GM12878 (cell line): ENCODE results near the gene SLC4A3. TPM values are rescaled to one million over a fixed set of nuclear protein-coding genes. Genes with fewer than 3 reads are reported as not detected.

Source experiments
- ATAC-seq: fragments of 200-7000 bp; cut with Tn5 transposase; 3 replicates; pipeline ENCODE4 v1.9.1; 2020; ENCODE audit warnings: mild to moderate bottlenecking, moderate library complexity
- BruUV-seq: library from RNA; stranded (reverse); fragments of 400-500 nt; replicated peaks from 2 replicates; lab custom pipeline; 2021; lab: Mats Ljungman, UMichigan
- CTCF ChIA-PET: fragments of 300-600 bp; sonication (Branson Sonifier 250); formaldehyde crosslinking; extraction: SDS; loops from one replicate; lab custom pipeline; 2021; ENCODE audit warnings: inconsistent platforms; lab: Yijun Ruan, JAX
- POLR2A ChIA-PET: fragments of 350-600 bp; formaldehyde crosslinking; extraction: SDS; loops from one replicate; lab custom pipeline; 2021; ENCODE audit warnings: inconsistent platforms; lab: Charles Lee
- RAD21 ChIA-PET: fragments of 300-600 bp; sonication (Branson Sonifier 250); formaldehyde crosslinking; loops from one replicate; lab custom pipeline; 2023; ENCODE audit warnings: antibody characterized with exemption; ENCODE audit not compliant: unreplicated experiment; lab: Charles Lee
- SMC1A ChIA-PET: fragments of 300-600 bp; sonication (Branson Sonifier 250); formaldehyde crosslinking; loops from one replicate; lab custom pipeline; 2023; ENCODE audit not compliant: unreplicated experiment, uncharacterized antibody; lab: Charles Lee
- DNase-seq: peaks from one replicate; pipeline ENCODE4 v3.0.0-alpha.2; 2011; ENCODE audit warnings: low read depth, low spot score
- FAIRE-seq: peaks from 3 replicates; lab custom pipeline; 2011; peaks lifted over from hg19 to GRCh38; lab: Jason Lieb, UNC
- H2AFZ ChIP-seq: 2 replicates; pipeline ENCODE4 v1.6.0; 2011; ENCODE audit warnings: low read depth, low read length, control low read depth; ENCODE audit not compliant: control insufficient read depth
- H3K27ac ChIP-seq: 2 replicates; pipeline ENCODE4 v1.5.1; 2011; ENCODE audit warnings: control low read depth; ENCODE audit not compliant: control insufficient read depth, insufficient read depth
- H3K27me3 ChIP-seq, 2 experiments: replicated peaks in 1 of 2; 2 replicates each; pipeline versions ENCODE4 v1.6.0 to v1.6.1; 2011; ENCODE audit warnings: low read length in 1 of 2; ENCODE audit not compliant: control insufficient read depth in 2 of 2, insufficient read depth in 2 of 2
- H3K36me3 ChIP-seq, 2 experiments: 2 replicates each; pipeline ENCODE4 v1.5.1; 2011; ENCODE audit warnings: low read length in 1 of 2; ENCODE audit not compliant: control insufficient read depth in 2 of 2, insufficient read depth in 2 of 2
- H3K4me1 ChIP-seq: 2 replicates; pipeline ENCODE4 v1.6.1; 2011; ENCODE audit warnings: mild to moderate bottlenecking, low read length, moderate library complexity, mixed read lengths; ENCODE audit not compliant: control insufficient read depth, insufficient read depth
- H3K4me2 ChIP-seq: 2 replicates; pipeline ENCODE4 v1.6.0; 2011; ENCODE audit warnings: control low read depth; ENCODE audit not compliant: control insufficient read depth, insufficient read depth
- H3K4me3 ChIP-seq: fragments of 200-600 bp; sonication (generic); 2 replicates; pipeline ENCODE4 v1.5.1; 2016
- H3K79me2 ChIP-seq: 2 replicates; pipeline ENCODE4 v1.6.0; 2011; ENCODE audit warnings: low read length; ENCODE audit not compliant: control insufficient read depth, insufficient read depth
- H3K9ac ChIP-seq: 2 replicates; pipeline ENCODE4 v1.8.0; 2011; ENCODE audit warnings: low read length, control low read depth, mixed read lengths; ENCODE audit not compliant: control insufficient read depth, insufficient read depth
- H3K9me3 ChIP-seq: replicated peaks from 3 replicates; pipeline ENCODE4 v1.5.1; 2011; ENCODE audit warnings: mild to moderate bottlenecking, low read length; ENCODE audit not compliant: control insufficient read depth, insufficient read depth
- H4K20me1 ChIP-seq: 2 replicates; pipeline ENCODE4 v1.6.0; 2011; ENCODE audit not compliant: control insufficient read depth, insufficient read depth
- CREM ChIP-seq: IDR thresholded peaks from 2 replicates; pipeline ENCODE4 v1.6.1; 2014; ENCODE audit warnings: antibody characterized with exemption, low read depth
- HDGF ChIP-seq: fragments of 450-650 bp; IDR thresholded peaks from 2 replicates; pipeline ENCODE4 v1.6.1; 2016; ENCODE audit warnings: antibody characterized with exemption
- NBN ChIP-seq: fragments of 450-650 bp; IDR thresholded peaks from 2 replicates; pipeline ENCODE4 v1.6.1; 2016
- NRF1 ChIP-seq: conservative IDR thresholded peaks from 2 replicates; pipeline ENCODE4 v1.6.1; 2011; ENCODE audit warnings: mild to moderate bottlenecking, low read depth, low read length, improper control_type of control experiment
- RB1 ChIP-seq: fragments of 450-650 bp; formaldehyde crosslinking; IDR thresholded peaks from 2 replicates; pipeline ENCODE4 v1.6.1; 2017; ENCODE audit warnings: mild to moderate bottlenecking, borderline replicate concordance
- RFX5 ChIP-seq: IDR thresholded peaks from 2 replicates; pipeline ENCODE4 v1.6.1; 2011; ENCODE audit warnings: low read depth, low read length, improper control_type of control experiment
- SIN3A ChIP-seq: IDR thresholded peaks from 2 replicates; pipeline ENCODE4 v1.6.1; 2012; ENCODE audit warnings: low read depth, low read length, improper control_type of control experiment
- SUZ12 ChIP-seq: fragments of 200-600 bp; sonication (generic); IDR thresholded peaks from one replicate; pipeline ENCODE4 v1.6.1; 2018; ENCODE audit warnings: antibody characterized with exemption, mild to moderate bottlenecking; ENCODE audit not compliant: unreplicated experiment
- ZNF217 ChIP-seq: fragments of 450-650 bp; IDR thresholded peaks from 2 replicates; pipeline ENCODE4 v1.6.1; 2017; ENCODE audit warnings: antibody characterized with exemption, mild to moderate bottlenecking
- WGBS: methylation state at CpG from one replicate; pipeline ENCODE4 v1.1.6; 2016; ENCODE audit warnings: low lambda C conversion rate; ENCODE audit not compliant: insufficient replicate concordance, insufficient coverage; ENCODE audit errors: missing lambda C conversion rate; 5-methylcytosine and 5-hydroxymethylcytosine counted together
- in situ Hi-C: fragments of 300-500 bp; cut with MboI; formaldehyde crosslinking; loops from 9 replicates; pipeline ENCODE4 v1.14.3; 2018; ENCODE audit warnings: mixed read lengths
- intact Hi-C: fragments of 100-400 bp; cut with micrococcal nuclease; formaldehyde crosslinking; loops from one replicate; pipeline ENCODE4 v1.14.2; 2022; ENCODE audit not compliant: unreplicated experiment
- polyA plus RNA-seq, 11 experiments: library from polyadenylated mRNA; depleted of rRNA in 4 of 11; unstranded in 6 of 11; stranded (reverse) in 5 of 11; fragments of >200 nt; fragmentation: Nextera tagmentation in 4 of 11; fragmentation: Illumina TruSeq in 1 of 11; extraction: Ambion mirVana in 4 of 11; extraction: Trizol in 1 of 11; gene quantifications; 1 replicate in 1 of 11; 2 replicates in 10 of 11; pipeline versions ENCODE4 v1.2.1 to v1.2.3, GENCODE V29; 2011 to 2016; ENCODE audit warnings: inconsistent platforms in 2 of 11, missing spikeins in 2 of 11, low read depth in 1 of 11
- total RNA-seq, 4 experiments: library from RNA; depleted of rRNA in 3 of 4; stranded (reverse); fragments of >200 nt in 3 of 4; fragmentation: Illumina TruSeq in 1 of 4; extraction: Trizol in 1 of 4; gene quantifications; 2 replicates each; pipeline versions ENCODE4 v1.2.1 to v1.2.3, GENCODE V29; 2013 to 2021
- TF ChIP-seq, protein P1 (sequence below): IDR thresholded peaks from 2 replicates; pipeline ENCODE4 v1.6.1; 2011; ENCODE audit warnings: low read depth, mild to moderate bottlenecking, low read length, moderate library complexity, borderline replicate concordance; ENCODE audit errors: extremely low read depth
- TF ChIP-seq, protein P2 (sequence below): fragments of 450-650 bp; IDR thresholded peaks from 2 replicates; pipeline ENCODE4 v1.6.1; 2018; ENCODE audit warnings: mild to moderate bottlenecking, low read depth, moderate library complexity; ENCODE audit not compliant: partially characterized antibody

SLC4A3 gene
- total and polyA plus RNA-seq, 10 of the 15 experiments (the other 5 are each of a cell fraction or from before 2014, with no cell fraction given): 0.05 to 0.08 TPM; not detected in 8

DNA sequence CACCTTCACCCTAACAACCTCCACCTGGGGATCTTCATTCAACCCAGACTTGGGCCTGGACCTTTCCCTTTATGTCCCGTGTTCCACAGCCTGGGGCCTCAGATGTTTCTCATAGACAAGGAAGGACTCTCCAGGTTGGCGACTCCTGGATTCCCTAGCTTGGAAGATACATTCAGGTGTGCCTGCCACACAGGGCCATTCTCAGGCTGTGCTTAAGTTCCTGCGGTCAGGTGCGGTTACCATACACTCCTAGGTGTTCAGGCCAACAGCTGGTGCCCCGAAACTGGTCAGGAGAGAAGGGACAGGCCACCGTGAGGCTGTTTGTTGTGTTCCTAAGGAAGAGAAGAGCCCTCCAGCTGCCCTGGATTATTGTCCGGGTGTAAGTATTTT lies 15.6 kb downstream of the SLC4A3 start:
- no TSS peak for BruUV-seq
- no peaks in the 10 kb centered on the region for H3K9me3 ChIP-seq
- ChIA-PET CTCF (interaction anchor here (0.7 to 6.0 kb wide), 22 partner anchors 9 to 240 kb away, joined by 3 to 68 read pairs (median 6); partner anchors contain the start of genes CHPF, GMPPA, STK11IP and TMEM198), SMC1A (interaction anchor here (0.7 to 3.0 kb wide), 11 partner anchors 8 to 172 kb away, joined by 3 to 17 read pairs (median 4); partner anchors contain the start of gene STK11IP), POLR2A (interaction anchor here (1.8 kb wide), 1 partner anchor 46 kb away, joined by 4 read pairs; the partner anchor contains the start of gene STK11IP), RAD21 (interaction anchor here (0.6 to 2.5 kb wide), 8 partner anchors 10 to 145 kb away, joined by 3 to 25 read pairs (median 5); partner anchors contain the start of genes GMPPA and STK11IP)
- H3K27ac ChIP-seq: no peak overlapping the region
- no peak for DNase-seq
- no peaks in the 10 kb centered on the region for H3K36me3 ChIP-seq
- peak overlapping the region; percentile 92 for H3K4me2 ChIP-seq
- H3K4me1 ChIP-seq: peaks cover 13% of the 10 kb centered on the region
- peak overlapping the region; percentile 24; the same call in 1 of the 2 replicates for H3K4me3 ChIP-seq
- 74% methylated on average over 7 of the region's 7 CpGs for WGBS
- H3K9ac ChIP-seq: no peak overlapping the region; the same call in 1 of the 2 replicates
- no peak for TF ChIP-seq ZNF217
- no peak for TF ChIP-seq CREM
- TF ChIP-seq, protein P1, sequence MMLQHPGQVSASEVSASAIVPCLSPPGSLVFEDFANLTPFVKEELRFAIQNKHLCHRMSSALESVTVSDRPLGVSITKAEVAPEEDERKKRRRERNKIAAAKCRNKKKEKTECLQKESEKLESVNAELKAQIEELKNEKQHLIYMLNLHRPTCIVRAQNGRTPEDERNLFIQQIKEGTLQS: no peak
- no peak for TF ChIP-seq NBN
- TF ChIP-seq SIN3A: no peak
- no peak for TF ChIP-seq SUZ12
- TF ChIP-seq NRF1: no peak
- TF ChIP-seq RFX5: no peak
- no peak for TF ChIP-seq HDGF
- no peak for TF ChIP-seq RB1
- TF ChIP-seq, protein P2, sequence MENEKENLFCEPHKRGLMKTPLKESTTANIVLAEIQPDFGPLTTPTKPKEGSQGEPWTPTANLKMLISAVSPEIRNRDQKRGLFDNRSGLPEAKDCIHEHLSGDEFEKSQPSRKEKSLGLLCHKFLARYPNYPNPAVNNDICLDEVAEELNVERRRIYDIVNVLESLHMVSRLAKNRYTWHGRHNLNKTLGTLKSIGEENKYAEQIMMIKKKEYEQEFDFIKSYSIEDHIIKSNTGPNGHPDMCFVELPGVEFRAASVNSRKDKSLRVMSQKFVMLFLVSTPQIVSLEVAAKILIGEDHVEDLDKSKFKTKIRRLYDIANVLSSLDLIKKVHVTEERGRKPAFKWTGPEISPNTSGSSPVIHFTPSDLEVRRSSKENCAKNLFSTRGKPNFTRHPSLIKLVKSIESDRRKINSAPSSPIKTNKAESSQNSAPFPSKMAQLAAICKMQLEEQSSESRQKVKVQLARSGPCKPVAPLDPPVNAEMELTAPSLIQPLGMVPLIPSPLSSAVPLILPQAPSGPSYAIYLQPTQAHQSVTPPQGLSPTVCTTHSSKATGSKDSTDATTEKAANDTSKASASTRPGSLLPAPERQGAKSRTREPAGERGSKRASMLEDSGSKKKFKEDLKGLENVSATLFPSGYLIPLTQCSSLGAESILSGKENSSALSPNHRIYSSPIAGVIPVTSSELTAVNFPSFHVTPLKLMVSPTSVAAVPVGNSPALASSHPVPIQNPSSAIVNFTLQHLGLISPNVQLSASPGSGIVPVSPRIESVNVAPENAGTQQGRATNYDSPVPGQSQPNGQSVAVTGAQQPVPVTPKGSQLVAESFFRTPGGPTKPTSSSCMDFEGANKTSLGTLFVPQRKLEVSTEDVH: no peak
- no peaks in the 10 kb centered on the region for H4K20me1 ChIP-seq
- intact Hi-C loops (no loop called here), in situ Hi-C loops (no loop called here)
- no peaks in the 10 kb centered on the region for H3K27me3 ChIP-seq
- no peaks in the 10 kb centered on the region for H3K79me2 ChIP-seq
- ATAC-seq: no peak
- no peak for FAIRE-seq
- peak overlapping the region; percentile 94 for H2AFZ ChIP-seq
